Ascending aorta (tissue), 2 donors: Measurements from ENCODE around the gene RALGDS. TPM values are rescaled to one million over a fixed set of nuclear protein-coding genes. Genes with fewer than 3 reads are reported as not detected.
A peak's percentile ranks its signal among the peaks of the same experiment; 100 is the strongest.

Source experiments
- DNase-seq, 2 donors: peaks; one replicate each; pipeline ENCODE4 v3.0.0-alpha.2; 2019; ENCODE audit warnings: low spot score in 2 of 2
- H3K27ac ChIP-seq, 2 donors: fragments of 200-600 bp; sonication (generic); one replicate each; pipeline ENCODE4 v1.5.1; 2016 to 2017; ENCODE audit warnings: mild to moderate bottlenecking in 1 of 2
- H3K27me3 ChIP-seq: fragments of 200-600 bp; sonication (generic); one replicate; pipeline ENCODE4 v1.5.1; 2017
- H3K36me3 ChIP-seq, 2 donors: fragments of 200-600 bp; sonication (generic); one replicate each; pipeline ENCODE4 v1.5.1; 2016
- H3K4me1 ChIP-seq, 2 donors: fragments of 200-600 bp; sonication (generic); one replicate each; pipeline ENCODE4 v1.5.1; 2016 to 2017; ENCODE audit warnings: mild to moderate bottlenecking in 1 of 2
- H3K4me3 ChIP-seq, 2 donors: fragments of 200-600 bp; sonication (generic); one replicate each; pipeline ENCODE4 v1.5.1; 2016 to 2017; ENCODE audit warnings: mild to moderate bottlenecking in 1 of 2
- H3K9me3 ChIP-seq, 2 donors: fragments of 200-600 bp; sonication (generic); one replicate each; pipeline ENCODE4 v1.5.1; 2016
- CTCF ChIP-seq, 3 experiments: fragments of 200-600 bp in 2 of 3; fragments of 450-650 bp in 1 of 3; sonication (generic) in 2 of 3; IDR thresholded peaks; one replicate each; pipeline ENCODE4 v1.5.1; 2016 to 2019; ENCODE audit warnings: antibody characterized with exemption in 3 of 3, mild to moderate bottlenecking in 1 of 3, moderate library complexity in 1 of 3
- intact Hi-C: fragments of 100-400 bp; cut with DNase I; formaldehyde crosslinking; loops from one replicate; pipeline ENCODE4 v1.15.1; 2023
- total RNA-seq: library from RNA; depleted of rRNA; stranded (reverse); fragments of >200 nt; gene quantifications from one replicate; pipeline ENCODE4 v1.1.0, GENCODE V29; 2016

The RALGDS gene
- total RNA-seq, 1 donor from 2014 or later: 53.9 TPM

- TF ChIP-seq CTCF (IDR thresholded peaks at IDR 0.05): no peak
- DNase-seq: peak in 1 of 2 donors; percentile 64
- H3K27ac ChIP-seq: peak overlapping the region; percentile 67 to 68
- intact Hi-C loops: no loop called here
- peaks cover 12 to 26% of the 10 kb centered on the region in 2 donors for H3K4me1 ChIP-seq
- H3K4me3 ChIP-seq: peak overlapping the region in 1 of 2 donors; percentile 11
- peaks cover 16 to 24% of the 10 kb centered on the region in 2 donors for H3K36me3 ChIP-seq
- H3K9me3 ChIP-seq: no peaks in the 10 kb centered on the region
- H3K27me3 ChIP-seq: no peaks in the 10 kb centered on the region
Measured at GRCh38 chr9:133113949-133114885, 6.8 kb downstream of the RALGDS start.

GRCh38 chr9:133113163-133113948 lies 7.7 kb downstream of the RALGDS start:
- no peak for TF ChIP-seq CTCF (IDR thresholded peaks at IDR 0.05)
- Histone ChIP-seq H3K36me3 (peaks cover 24 to 33% of the 10 kb centered on the region in 2 donors), H3K4me3 (peak overlapping the region in 1 of 2 donors; percentile 11), H3K9me3 (no peaks in the 10 kb centered on the region), H3K27me3 (no peaks in the 10 kb centered on the region), H3K27ac (peak overlapping the region; percentile 67 to 68), H3K4me1 (peaks cover 9 to 22% of the 10 kb centered on the region in 2 donors)
- intact Hi-C loops: no loop called here
- peak in 1 of 2 donors; percentile 75 for DNase-seq

- intact Hi-C loops: no loop called here
- Histone ChIP-seq H3K9me3 (no peaks in the 10 kb centered on the region), H3K4me3 (no peak overlapping the region), H3K27ac (peak overlapping the region; percentile 67 to 68), H3K4me1 (peaks cover 9 to 22% of the 10 kb centered on the region in 2 donors), H3K36me3 (peaks cover 31 to 40% of the 10 kb centered on the region in 2 donors), H3K27me3 (no peaks in the 10 kb centered on the region)
- TF ChIP-seq CTCF (IDR thresholded peaks at IDR 0.05): no peak
- DNase-seq: peak; percentile 80 to 87
Measured at GRCh38 chr9:133112663-133113026, 8.4 kb downstream of the RALGDS start.

- no peak overlapping the region for H3K4me3 ChIP-seq
- no peak overlapping the region for H3K27ac ChIP-seq
- DNase-seq: no peak
- H3K36me3 ChIP-seq: peaks cover 38 to 46% of the 10 kb centered on the region in 2 donors
- no peaks in the 10 kb centered on the region for H3K27me3 ChIP-seq
- TF ChIP-seq CTCF (IDR thresholded peaks at IDR 0.05): no peak
- intact Hi-C loops: no loop called here
- no peaks in the 10 kb centered on the region for H3K9me3 ChIP-seq
- peaks cover 9 to 22% of the 10 kb centered on the region in 2 donors for H3K4me1 ChIP-seq
Measured at GRCh38 chr9:133111808-133112662, 9.0 kb downstream of the RALGDS start.
